Parathyroid adenoma (tissue), 2 donors: ENCODE measurements around the gene GNB2.
"Not testable (repeated sequence)": the region's sequence is repeated elsewhere in the genome, so short reads cannot be mapped to it uniquely, and the experiment has no call there.

Source experiments
- H2AFZ ChIP-seq: fragments of 300-600 bp; sonication (generic); one replicate; pipeline ENCODE4 v1.7.0; 2017; ENCODE audit warnings: antibody characterized with exemption, mild to moderate bottlenecking
- H3K27ac ChIP-seq: fragments of 300-600 bp; sonication (generic); one replicate; pipeline ENCODE4 v1.7.0; 2017
- H3K27me3 ChIP-seq: fragments of 300-600 bp; sonication (generic); one replicate; pipeline ENCODE4 v1.7.0; 2017; ENCODE audit warnings: low read length; ENCODE audit not compliant: control insufficient read depth, insufficient read depth
- H3K36me3 ChIP-seq: fragments of 300-600 bp; sonication (generic); one replicate; pipeline ENCODE4 v1.7.0; 2017; ENCODE audit warnings: low read length; ENCODE audit not compliant: control insufficient read depth, insufficient read depth
- H3K4me1 ChIP-seq: fragments of 300-600 bp; sonication (generic); one replicate; pipeline ENCODE4 v1.7.0; 2017; ENCODE audit warnings: control low read depth
- H3K4me2 ChIP-seq: fragments of 300-600 bp; sonication (generic); one replicate; pipeline ENCODE4 v1.7.0; 2017; ENCODE audit warnings: low read length
- H3K4me3 ChIP-seq: fragments of 300-600 bp; sonication (generic); one replicate; pipeline ENCODE4 v1.7.0; 2017; ENCODE audit warnings: low read depth, low read length
- H3K79me2 ChIP-seq: fragments of 300-600 bp; sonication (generic); one replicate; pipeline ENCODE4 v1.7.0; 2017; ENCODE audit warnings: control low read depth
- H3K9ac ChIP-seq: fragments of 300-600 bp; sonication (generic); one replicate; pipeline ENCODE4 v1.7.0; 2017; ENCODE audit warnings: mild to moderate bottlenecking
- H3K9me3 ChIP-seq: fragments of 300-600 bp; sonication (generic); one replicate; pipeline ENCODE4 v1.7.0; 2017; ENCODE audit warnings: low read length; ENCODE audit not compliant: control insufficient read depth
- TF ChIP-seq, protein P1 (sequence below): fragments of 300-600 bp; sonication (generic); IDR thresholded peaks from one replicate; pipeline ENCODE4 v1.7.0; 2017; ENCODE audit warnings: antibody characterized with exemption, mild to moderate bottlenecking
- donor health status: primary hyperparathyroidism.

The GNB2 gene

DNA sequence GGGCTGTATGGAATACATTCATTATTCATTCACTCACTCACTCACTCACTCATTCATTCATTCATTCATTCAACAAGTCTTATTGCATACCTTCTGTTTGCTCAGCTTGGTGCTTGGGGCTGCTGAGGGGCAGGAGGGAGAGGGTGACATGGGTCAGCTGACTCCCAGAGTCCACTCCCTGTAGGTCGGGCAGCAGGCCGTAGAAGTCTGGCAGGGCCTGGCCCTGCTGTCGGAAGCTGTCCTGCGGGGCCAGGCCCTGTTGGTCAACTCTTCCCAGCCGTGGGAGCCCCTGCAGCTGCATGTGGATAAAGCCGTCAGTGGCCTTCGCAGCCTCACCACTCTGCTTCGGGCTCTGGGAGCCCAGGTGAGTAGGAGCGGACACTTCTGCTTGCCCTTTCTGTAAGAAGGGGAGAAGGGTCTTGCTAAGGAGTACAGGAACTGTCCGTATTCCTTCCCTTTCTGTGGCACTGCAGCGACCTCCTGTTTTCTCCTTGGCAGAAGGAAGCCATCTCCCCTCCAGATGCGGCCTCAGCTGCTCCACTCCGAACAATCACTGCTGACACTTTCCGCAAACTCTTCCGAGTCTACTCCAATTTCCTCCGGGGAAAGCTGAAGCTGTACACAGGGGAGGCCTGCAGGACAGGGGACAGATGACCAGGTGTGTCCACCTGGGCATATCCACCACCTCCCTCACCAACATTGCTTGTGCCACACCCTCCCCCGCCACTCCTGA, 49.1 kb downstream of the GNB2 start:
- H3K36me3 ChIP-seq: no peaks in the 10 kb centered on the region
- H3K27me3 ChIP-seq: no peaks in the 10 kb centered on the region
- no peaks in the 10 kb centered on the region for H3K79me2 ChIP-seq
- TF ChIP-seq, protein P1, sequence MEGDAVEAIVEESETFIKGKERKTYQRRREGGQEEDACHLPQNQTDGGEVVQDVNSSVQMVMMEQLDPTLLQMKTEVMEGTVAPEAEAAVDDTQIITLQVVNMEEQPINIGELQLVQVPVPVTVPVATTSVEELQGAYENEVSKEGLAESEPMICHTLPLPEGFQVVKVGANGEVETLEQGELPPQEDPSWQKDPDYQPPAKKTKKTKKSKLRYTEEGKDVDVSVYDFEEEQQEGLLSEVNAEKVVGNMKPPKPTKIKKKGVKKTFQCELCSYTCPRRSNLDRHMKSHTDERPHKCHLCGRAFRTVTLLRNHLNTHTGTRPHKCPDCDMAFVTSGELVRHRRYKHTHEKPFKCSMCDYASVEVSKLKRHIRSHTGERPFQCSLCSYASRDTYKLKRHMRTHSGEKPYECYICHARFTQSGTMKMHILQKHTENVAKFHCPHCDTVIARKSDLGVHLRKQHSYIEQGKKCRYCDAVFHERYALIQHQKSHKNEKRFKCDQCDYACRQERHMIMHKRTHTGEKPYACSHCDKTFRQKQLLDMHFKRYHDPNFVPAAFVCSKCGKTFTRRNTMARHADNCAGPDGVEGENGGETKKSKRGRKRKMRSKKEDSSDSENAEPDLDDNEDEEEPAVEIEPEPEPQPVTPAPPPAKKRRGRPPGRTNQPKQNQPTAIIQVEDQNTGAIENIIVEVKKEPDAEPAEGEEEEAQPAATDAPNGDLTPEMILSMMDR: no peak
- H3K4me3 ChIP-seq: no peak overlapping the region
- H3K27ac ChIP-seq: no peak overlapping the region
- H3K9ac ChIP-seq: no peak overlapping the region
- no peak overlapping the region for H2AFZ ChIP-seq
- H3K9me3 ChIP-seq: no peaks in the 10 kb centered on the region
- peaks cover 4% of the 10 kb centered on the region for H3K4me1 ChIP-seq
- H3K4me2 ChIP-seq: no peak overlapping the region

DNA sequence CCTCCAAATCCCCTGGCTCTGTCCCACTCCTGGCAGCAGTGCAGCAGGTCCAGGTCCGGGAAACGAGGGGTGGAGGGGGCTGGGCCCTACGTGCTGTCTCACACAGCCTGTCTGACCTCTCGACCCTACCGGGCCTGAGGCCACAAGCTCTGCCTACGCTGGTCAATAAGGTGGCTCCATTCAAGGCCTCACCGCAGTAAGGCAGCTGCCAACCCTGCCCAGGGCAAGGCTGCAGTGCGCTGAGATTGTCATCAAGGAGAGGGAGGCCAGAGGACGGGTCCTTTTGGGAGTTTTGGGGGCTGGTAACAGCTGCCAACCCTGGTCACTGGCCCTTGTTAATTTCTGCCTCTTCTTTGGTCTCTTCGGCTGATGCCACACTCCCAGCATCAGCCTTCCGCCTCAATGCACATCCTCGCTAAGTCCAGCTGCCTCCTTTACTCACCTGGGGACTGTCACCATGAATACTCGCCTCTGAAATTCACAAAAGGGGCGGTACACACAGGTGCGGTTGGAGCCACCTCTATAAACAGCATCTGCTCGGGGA, 50.3 kb downstream of the GNB2 start:
- Histone ChIP-seq H3K9ac (no peak overlapping the region), H3K9me3 (no peaks in the 10 kb centered on the region), H3K4me2 (no peak overlapping the region), H3K4me3 (no peak overlapping the region), H2AFZ (no peak overlapping the region), H3K36me3 (no peaks in the 10 kb centered on the region), H3K27me3 (no peaks in the 10 kb centered on the region), H3K79me2 (no peaks in the 10 kb centered on the region), H3K4me1 (peaks cover 4% of the 10 kb centered on the region), H3K27ac (no peak overlapping the region)
- TF ChIP-seq, protein P1: no peak

DNA sequence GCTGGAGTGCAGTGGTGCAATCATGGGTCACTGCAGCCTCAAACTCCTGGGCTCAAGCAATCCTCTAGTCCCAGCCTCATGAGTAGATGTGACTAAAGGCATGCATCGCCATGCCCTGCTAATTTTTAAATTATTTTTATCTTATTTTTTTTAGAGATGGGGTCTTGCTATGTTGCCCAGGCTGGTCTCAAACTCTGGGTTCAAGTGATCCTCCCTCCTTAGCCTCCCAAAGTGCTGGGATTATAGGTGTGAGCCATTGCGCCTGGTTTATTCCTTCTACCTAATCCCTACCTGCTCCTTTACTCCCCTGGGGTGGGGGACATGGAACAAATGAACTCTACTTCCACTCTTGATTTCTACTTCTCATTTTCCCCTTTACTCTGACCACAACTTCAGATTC, 50.8 kb downstream of the GNB2 start:
- not testable (repeated sequence) for H3K4me1 ChIP-seq, H3K27me3 ChIP-seq, H3K4me2 ChIP-seq, H3K36me3 ChIP-seq, H3K27ac ChIP-seq, H3K4me3 ChIP-seq, H3K79me2 ChIP-seq, H2AFZ ChIP-seq, H3K9ac ChIP-seq, H3K9me3 ChIP-seq

DNA sequence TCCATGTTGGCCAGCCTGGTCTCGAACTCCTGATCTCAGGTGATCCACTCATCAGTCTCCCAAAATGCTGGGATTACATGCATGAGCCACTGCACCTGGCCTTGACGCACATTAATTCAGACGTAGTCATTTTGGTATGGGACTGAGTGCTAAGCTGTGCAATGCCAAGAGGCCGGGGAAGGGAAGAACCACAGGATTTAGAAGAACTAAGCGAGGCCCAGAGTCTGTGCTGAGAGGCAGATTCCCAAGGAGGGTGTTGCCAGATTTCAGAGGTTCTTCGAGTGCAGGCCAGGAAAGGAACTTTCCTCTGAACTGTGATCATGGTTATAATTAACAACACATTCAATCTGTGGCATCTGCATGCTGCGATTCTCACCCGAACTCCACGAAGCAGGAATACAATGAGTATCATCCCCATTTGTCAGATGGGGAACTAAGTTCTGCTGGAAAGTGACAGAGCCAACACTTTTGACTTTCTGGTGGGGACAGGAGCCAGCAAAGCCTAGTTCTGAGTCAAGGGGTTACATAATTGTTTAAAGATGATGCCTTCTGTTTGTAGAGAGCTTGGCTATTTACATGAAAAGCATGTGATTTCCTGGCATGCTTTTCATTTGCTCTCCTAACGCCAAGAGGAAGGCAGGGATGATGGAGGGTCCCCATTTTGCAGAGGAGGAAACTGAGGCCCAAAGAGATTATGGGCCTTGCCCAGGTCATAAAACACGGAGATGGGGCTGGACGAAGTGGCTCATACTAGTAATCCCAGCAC, 53.6 kb downstream of the GNB2 start:
- no peaks in the 10 kb centered on the region for H3K79me2 ChIP-seq
- no peak overlapping the region for H3K9ac ChIP-seq
- TF ChIP-seq, protein P1: no peak
- no peaks in the 10 kb centered on the region for H3K4me1 ChIP-seq
- H3K4me3 ChIP-seq: no peak overlapping the region
- no peak overlapping the region for H2AFZ ChIP-seq
- no peaks in the 10 kb centered on the region for H3K36me3 ChIP-seq
- no peaks in the 10 kb centered on the region for H3K9me3 ChIP-seq
- no peaks in the 10 kb centered on the region for H3K27me3 ChIP-seq
- H3K4me2 ChIP-seq: no peak overlapping the region
- H3K27ac ChIP-seq: no peak overlapping the region

DNA sequence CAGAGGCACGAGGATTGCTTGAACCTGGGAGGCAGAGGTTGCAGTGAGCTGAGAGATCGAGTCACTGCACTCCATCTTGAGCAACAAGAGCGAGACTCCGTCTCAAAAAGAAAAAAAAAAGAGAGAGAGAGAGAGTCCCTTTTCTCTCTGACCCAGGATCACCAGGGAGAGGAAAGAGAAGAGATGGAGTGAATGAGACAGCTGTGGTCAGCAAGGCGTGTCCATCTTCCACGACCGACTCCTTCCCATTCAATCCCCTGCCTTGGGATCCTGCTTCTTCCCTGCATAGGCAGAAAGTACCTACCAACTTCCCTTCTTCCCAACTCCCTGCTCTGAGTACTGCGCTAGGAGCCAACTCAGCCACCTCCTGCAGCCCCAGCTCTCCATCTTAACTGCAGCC, 54.7 kb downstream of the GNB2 start:
- no peak overlapping the region for H3K9ac ChIP-seq
- no peak overlapping the region for H3K4me3 ChIP-seq
- no peaks in the 10 kb centered on the region for H3K27me3 ChIP-seq
- no peak overlapping the region for H3K4me2 ChIP-seq
- H3K9me3 ChIP-seq: no peaks in the 10 kb centered on the region
- H3K27ac ChIP-seq: no peak overlapping the region
- TF ChIP-seq, protein P1: no peak
- no peaks in the 10 kb centered on the region for H3K79me2 ChIP-seq
- H2AFZ ChIP-seq: no peak overlapping the region
- H3K4me1 ChIP-seq: no peaks in the 10 kb centered on the region
- H3K36me3 ChIP-seq: no peaks in the 10 kb centered on the region
